ENCODE data around the gene C16orf86. TPM values are rescaled to one million over a fixed set of nuclear protein-coding genes. Genes with fewer than 3 reads are reported as not detected.
A peak's percentile ranks its signal among the peaks of the same experiment; 100 is the strongest.

Gene C16orf86
- total RNA-seq, 1 donor from 2014 or later: 2.1 TPM

- Mint-ChIP-seq H3K4me1 (ENCODE audit: unreplicated experiment) (peaks cover 5% of the 10 kb centered on the region), H3K27me3 (ENCODE audit: unreplicated experiment) (peaks cover 18% of the 10 kb centered on the region), H3K4me3 (ENCODE audit: unreplicated experiment) (no peak overlapping the region), H3K9me3 (ENCODE audit: unreplicated experiment) (no peaks in the 10 kb centered on the region), H3K27ac (ENCODE audit: unreplicated experiment) (no peak overlapping the region), H3K36me3 (ENCODE audit: unreplicated experiment) (no peaks in the 10 kb centered on the region)
- TF ChIP-seq CTCF (IDR thresholded peaks at IDR 0.05): no peak
- DNase-seq (ENCODE audit: extremely low spot score, unreplicated experiment): no peak
These were observed 16.6 kb upstream of the C16orf86 start for GRCh38 chr16:67650023-67650422.

GRCh38 chr16:67651039-67651438 lies 15.6 kb upstream of the C16orf86 start:
- H3K4me1 Mint-ChIP-seq (ENCODE audit: unreplicated experiment): peaks cover 5% of the 10 kb centered on the region
- no peaks in the 10 kb centered on the region for H3K36me3 Mint-ChIP-seq (ENCODE audit: unreplicated experiment)
- DNase-seq (ENCODE audit: extremely low spot score, unreplicated experiment): no peak
- no peaks in the 10 kb centered on the region for H3K9me3 Mint-ChIP-seq (ENCODE audit: unreplicated experiment)
- no peak overlapping the region for H3K27ac Mint-ChIP-seq (ENCODE audit: unreplicated experiment)
- peaks cover 18% of the 10 kb centered on the region for H3K27me3 Mint-ChIP-seq (ENCODE audit: unreplicated experiment)
- H3K4me3 Mint-ChIP-seq (ENCODE audit: unreplicated experiment): no peak overlapping the region
- TF ChIP-seq CTCF (IDR thresholded peaks at IDR 0.05): no peak

- Mint-ChIP-seq H3K27me3 (ENCODE audit: unreplicated experiment) (peaks cover 18% of the 10 kb centered on the region), H3K4me1 (ENCODE audit: unreplicated experiment) (peaks cover 5% of the 10 kb centered on the region), H3K36me3 (ENCODE audit: unreplicated experiment) (no peaks in the 10 kb centered on the region), H3K9me3 (ENCODE audit: unreplicated experiment) (no peaks in the 10 kb centered on the region), H3K27ac (ENCODE audit: unreplicated experiment) (no peak overlapping the region), H3K4me3 (ENCODE audit: unreplicated experiment) (peak overlapping the region; percentile 70)
- TF ChIP-seq CTCF (IDR thresholded peaks at IDR 0.05): no peak
- no peak for DNase-seq (ENCODE audit: extremely low spot score, unreplicated experiment)
These were observed 14.8 kb upstream of the C16orf86 start for GRCh38 chr16:67651847-67652246.

- H3K27me3 Mint-ChIP-seq (ENCODE audit: unreplicated experiment): peaks cover 18% of the 10 kb centered on the region
- H3K9me3 Mint-ChIP-seq (ENCODE audit: unreplicated experiment): no peaks in the 10 kb centered on the region
- DNase-seq (ENCODE audit: extremely low spot score, unreplicated experiment): no peak
- TF ChIP-seq CTCF (IDR thresholded peaks at IDR 0.05): no peak
- H3K36me3 Mint-ChIP-seq (ENCODE audit: unreplicated experiment): no peaks in the 10 kb centered on the region
- peaks cover 5% of the 10 kb centered on the region for H3K4me1 Mint-ChIP-seq (ENCODE audit: unreplicated experiment)
- H3K27ac Mint-ChIP-seq (ENCODE audit: unreplicated experiment): no peak overlapping the region
- H3K4me3 Mint-ChIP-seq (ENCODE audit: unreplicated experiment): no peak overlapping the region
These were observed 14.0 kb upstream of the C16orf86 start for GRCh38 chr16:67652578-67653127.

- H3K27ac Mint-ChIP-seq (ENCODE audit: unreplicated experiment): no peak overlapping the region
- H3K4me3 Mint-ChIP-seq (ENCODE audit: unreplicated experiment): peak overlapping the region; percentile 75
- no peaks in the 10 kb centered on the region for H3K36me3 Mint-ChIP-seq (ENCODE audit: unreplicated experiment)
- H3K9me3 Mint-ChIP-seq (ENCODE audit: unreplicated experiment): no peaks in the 10 kb centered on the region
- peak; percentile 12 for TF ChIP-seq CTCF (IDR thresholded peaks at IDR 0.05)
- peaks cover 5% of the 10 kb centered on the region for H3K4me1 Mint-ChIP-seq (ENCODE audit: unreplicated experiment)
- peaks cover 18% of the 10 kb centered on the region for H3K27me3 Mint-ChIP-seq (ENCODE audit: unreplicated experiment)
- DNase-seq (ENCODE audit: extremely low spot score, unreplicated experiment): peak; percentile 83
These were observed 13.4 kb upstream of the C16orf86 start for GRCh38 chr16:67653128-67653788.
